NCI-H2196 treated with DMSO at 0.1 percent for 48 hours (cell line): Measurements from ENCODE around the gene EXOC1.
"Not testable (repeated sequence)": the region's sequence is repeated elsewhere in the genome, so short reads cannot be mapped to it uniquely, and the experiment has no call there.

Experiments used
- DNase-seq: peaks from one replicate; lab custom pipeline; 2025; ENCODE audit not compliant: unreplicated experiment; lab: John Stamatoyannopoulos, UW

The EXOC1 gene

DNA sequence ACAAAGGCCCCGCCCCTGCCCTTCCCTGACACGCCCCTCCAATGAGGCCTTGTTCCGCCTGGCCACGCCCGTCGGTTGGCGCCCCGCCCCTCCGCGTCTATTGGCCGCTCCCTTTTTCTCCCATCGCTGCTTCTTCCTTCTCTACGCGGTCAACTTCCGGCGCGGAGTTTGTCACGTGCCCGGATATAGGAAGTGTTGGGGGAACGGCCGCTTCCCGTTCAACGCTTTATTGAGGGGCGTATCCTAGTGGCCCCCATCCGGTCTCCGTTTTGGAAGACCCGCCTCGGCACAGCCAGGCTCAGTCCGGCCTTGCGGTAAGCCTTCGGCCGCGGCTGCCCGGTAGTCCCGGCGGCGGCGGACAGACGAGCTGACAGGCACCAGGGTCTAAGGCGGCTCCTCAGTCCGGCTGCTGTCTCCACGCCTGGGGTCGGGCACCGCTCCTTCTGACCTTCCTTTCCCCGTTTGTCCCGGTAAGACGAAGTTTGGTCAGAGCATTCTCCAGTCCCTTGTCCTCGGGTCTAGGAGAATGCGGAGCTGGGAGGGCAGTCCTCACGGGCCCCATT lies at the start of gene EXOC1:
EXOC1 (plus strand) TSS at position 165 of the 563 bp plus-strand sequence. CDS start 4,676 bp downstream, outside the sequence.
- DNase-seq: peak; percentile 55

DNA sequence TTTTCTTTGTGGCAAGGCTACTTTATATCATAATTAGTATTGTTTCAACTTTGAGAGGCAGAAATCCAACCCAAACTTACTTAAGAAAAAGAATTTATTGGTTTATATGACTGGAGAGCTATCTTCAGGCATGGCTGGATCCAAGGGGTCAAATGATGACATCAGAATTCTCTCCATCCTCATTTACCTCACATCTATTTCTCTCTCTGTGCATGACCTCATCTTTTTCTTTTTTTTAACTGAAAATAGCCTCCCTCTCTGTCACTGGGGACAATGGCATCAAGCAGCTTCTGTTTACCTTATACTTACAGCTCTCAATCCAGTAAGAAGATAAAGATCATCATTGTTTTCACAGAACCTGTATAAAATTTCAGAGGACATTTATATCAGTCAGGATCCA lies 45.9 kb upstream of the EXOC1 start:
- no peak for DNase-seq

- no peak for DNase-seq
These were observed 45.3 kb upstream of the EXOC1 start for GRCh38 chr4:55808186-55808585.

GRCh38 chr4:55808632-55809031 lies 44.8 kb upstream of the EXOC1 start:
- no peak for DNase-seq

DNA sequence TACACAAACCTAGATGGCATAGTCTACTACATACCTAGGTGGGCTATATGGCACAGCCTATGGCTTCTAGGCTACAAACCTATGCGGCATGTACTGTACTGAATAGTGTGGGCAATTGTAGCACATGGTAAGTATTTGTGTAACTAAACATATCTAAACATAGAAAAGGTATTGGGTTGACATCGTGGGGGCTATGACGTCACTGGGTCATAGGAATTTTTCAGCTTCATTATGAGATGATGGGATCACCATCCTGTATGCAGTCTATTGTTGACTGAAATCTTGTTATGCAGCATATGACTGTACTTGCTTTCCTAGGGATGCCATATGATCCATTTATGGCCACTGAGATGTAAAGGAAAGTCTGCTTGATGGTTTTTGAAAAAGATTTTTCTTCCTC lies 35.8 kb upstream of the EXOC1 start:
- DNase-seq: no peak

GRCh38 chr4:55819634-55820033 lies 33.8 kb upstream of the EXOC1 start, which contains the start of gene EXOC1L:
Gene EXOC1L, plus strand, starts transcription at chr4:55819790. Its CDS starts 237 bp downstream, at chr4:55820027.
- no peak for DNase-seq

- no peak for DNase-seq
These were observed 33.2 kb upstream of the EXOC1 start for GRCh38 chr4:55820279-55820678.

DNA sequence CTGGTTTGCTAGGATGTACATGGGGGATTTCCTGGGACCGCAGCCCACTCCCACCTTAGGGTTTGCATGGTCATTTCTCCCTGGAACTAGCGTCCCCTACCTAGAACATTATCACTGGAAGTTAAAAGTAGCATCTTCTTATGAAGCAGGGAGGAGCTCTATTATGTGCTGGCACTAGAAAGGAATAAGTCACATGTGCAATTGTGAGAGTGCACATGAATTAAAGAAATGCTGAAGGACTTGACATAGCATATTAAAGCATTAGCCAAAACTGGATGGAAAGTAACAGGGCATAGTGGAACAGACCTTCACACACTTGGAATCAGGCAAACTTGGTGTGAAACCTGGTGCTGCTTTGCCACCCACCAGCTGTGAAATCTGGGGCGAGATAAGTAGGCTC lies 31.1 kb upstream of the EXOC1 start:
- DNase-seq: no peak

- DNase-seq: no peak
These were observed 28.6 kb upstream of the EXOC1 start for GRCh38 chr4:55824865-55825264.

- no peak for DNase-seq
These were observed 26.5 kb upstream of the EXOC1 start for GRCh38 chr4:55826986-55827385.

GRCh38 chr4:55827582-55827981 lies 25.9 kb upstream of the EXOC1 start:
- DNase-seq: no peak

- DNase-seq: no peak
These were observed 23.4 kb upstream of the EXOC1 start for GRCh38 chr4:55830048-55830447.

DNA sequence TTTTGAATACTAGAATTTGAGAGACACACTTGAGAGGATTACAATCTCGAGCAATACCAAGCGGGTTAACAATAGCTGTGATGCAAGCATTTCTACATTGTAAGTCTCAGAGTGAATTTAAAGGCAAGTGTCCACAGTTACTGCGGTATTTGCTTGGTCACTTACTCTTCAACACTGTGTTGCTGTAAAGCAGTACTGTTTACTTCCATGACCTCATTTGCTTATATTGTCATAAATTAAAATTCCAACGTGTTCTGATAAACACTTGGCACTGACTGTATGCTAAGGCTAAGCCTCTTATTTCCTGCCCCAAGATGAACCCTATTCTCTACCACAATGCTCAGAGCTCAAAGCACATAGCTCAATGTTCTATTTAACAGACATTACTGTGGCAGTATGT lies 22.7 kb upstream of the EXOC1 start:
- DNase-seq: no peak

GRCh38 chr4:55834086-55834795 lies 19.2 kb upstream of the EXOC1 start:
- no peak for DNase-seq

GRCh38 chr4:55837903-55838302 lies 15.5 kb upstream of the EXOC1 start:
- no peak for DNase-seq

- no peak for DNase-seq
These were observed 15.1 kb upstream of the EXOC1 start for GRCh38 chr4:55838356-55838755.

- DNase-seq: no peak
These were observed 14.5 kb upstream of the EXOC1 start for GRCh38 chr4:55838952-55839351.

DNA sequence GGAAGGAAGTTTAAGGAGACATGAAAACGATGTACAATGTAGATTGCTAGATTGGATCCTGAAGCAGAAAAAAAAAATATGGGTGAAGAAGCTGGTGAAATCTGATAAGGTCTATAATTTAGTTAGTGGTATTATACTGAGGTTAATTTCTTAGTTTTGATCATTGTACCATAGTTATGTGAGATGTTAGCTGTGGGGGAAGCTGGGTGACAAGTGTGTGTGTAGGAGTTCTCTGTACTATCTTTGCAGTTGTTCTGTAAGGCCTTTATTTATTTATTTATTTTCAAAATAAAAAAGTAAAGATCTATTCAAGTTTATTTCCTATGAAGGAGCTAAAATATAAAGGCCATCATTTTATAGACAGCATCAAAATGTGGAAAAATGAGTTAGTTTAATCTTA lies 12.5 kb upstream of the EXOC1 start:
- DNase-seq: no peak

DNA sequence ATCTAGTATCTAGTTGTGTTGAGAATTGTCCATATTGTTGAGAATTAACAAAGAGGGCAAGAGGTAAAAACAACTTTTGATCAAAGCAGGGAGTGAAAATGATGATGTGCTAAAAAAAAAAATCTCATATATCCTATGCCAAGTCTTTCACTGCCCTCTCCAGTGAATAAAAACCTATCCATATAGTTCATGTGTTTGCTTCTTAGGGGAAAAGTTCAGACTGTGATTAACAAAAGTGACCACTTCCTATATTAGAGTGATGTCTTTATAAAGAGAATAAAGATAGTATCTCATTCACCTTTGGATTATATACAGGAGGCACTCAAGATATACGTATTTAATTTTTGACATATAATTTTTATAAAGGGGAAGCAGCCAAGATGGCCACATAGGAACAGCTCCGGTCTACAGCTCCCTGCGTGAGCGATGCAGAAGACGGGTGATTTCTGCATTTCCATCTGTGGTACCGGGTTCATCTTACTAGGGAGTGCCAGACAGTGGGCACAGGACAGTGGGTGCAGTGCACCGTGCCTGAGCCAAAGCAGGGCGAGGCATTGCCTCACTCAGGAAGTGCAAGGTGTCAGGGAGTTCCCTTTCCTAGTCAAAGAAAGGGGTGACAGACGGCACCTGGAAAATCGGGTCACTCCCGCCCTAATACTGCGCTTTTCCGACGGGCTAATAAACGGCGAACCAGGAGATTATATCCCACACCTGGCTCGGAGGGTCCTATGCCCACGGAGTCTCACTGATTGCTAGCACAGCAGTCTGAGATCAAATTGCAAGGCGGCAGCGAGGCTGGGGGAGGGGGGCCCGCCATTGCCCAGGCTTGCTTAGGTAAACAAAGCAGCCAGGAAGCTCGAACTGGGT lies 11.8 kb upstream of the EXOC1 start:
- DNase-seq: not testable (repeated sequence)

- not testable (repeated sequence) for DNase-seq
These were observed 11.1 kb upstream of the EXOC1 start for GRCh38 chr4:55842312-55842711.

GRCh38 chr4:55849724-55850123 lies 3.7 kb upstream of the EXOC1 start:
- no peak for DNase-seq

GRCh38 chr4:55851885-55852284 lies 1.6 kb upstream of the EXOC1 start:
- DNase-seq: no peak
